ENCODE measurements around the gene CHST8. TPM values are rescaled to one million over a fixed set of nuclear protein-coding genes. Genes with fewer than 3 reads are reported as not detected.

Gene CHST8
- polyA plus RNA-seq, 4 donors, result 0.13 to 0.45 (median 0.29) TPM

DNA sequence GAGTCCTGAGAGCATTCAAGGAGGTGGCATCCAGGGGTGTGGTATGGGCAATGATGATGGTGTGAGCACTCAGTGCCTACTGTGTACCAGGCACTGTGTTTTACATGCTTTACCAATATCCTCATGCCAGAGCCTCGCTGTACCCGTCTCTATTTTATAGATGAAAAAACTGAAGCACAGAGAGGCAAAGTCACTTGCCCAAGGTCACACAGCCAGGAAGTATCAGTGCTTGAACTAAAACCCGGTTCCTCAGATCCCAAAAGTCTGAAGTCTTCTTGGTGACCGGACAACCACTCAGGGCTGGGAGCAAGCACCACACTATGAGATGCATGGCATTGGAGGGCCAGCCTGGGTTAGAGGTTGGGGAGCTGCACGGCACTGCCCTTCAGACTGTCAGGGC lies 84.1 kb downstream of the CHST8 start:
- no peak for DNase-seq (ENCODE audit: low read depth in 4 of 4, low spot score in 3 of 4)

DNA sequence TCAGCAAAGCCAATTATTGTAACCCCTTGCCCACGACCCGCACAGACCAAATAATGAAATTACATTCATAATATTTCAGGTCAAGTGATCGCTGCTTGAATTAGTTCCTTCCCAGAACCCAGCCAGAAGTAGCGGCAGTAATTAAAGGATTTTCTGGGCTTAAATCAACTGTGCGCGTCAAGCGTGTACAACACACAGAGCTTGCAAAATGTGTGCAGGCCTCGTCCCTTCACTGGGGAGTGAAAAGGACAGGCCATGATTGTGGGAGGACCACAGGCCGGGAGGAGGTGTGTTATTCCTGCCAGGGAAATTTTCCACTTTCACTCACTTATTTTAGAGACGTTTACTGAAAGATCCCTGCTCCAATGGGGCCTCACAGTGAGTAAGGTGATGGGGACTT lies 84.9 kb downstream of the CHST8 start:
- no peak for DNase-seq (ENCODE audit: low read depth in 4 of 4, low spot score in 3 of 4)

DNA sequence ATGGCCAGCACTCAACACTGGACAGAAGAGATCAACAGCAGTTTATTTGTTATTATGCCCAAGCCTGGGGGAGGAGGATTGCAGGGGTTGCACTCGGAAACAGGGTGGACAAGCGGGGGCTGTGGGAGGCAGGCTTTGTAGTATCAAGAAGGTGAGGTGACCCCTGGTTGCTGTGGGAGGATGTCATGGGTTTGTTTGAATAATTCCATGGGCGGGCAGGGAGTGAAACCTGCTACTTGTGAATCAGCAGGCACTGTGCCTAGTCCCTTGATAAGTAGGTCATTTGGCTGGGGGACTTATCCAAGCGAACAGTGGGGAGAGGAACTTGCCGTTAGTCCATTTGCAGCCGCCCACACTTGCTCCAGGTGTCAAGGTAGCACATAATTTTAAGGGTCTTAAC lies 90.5 kb downstream of the CHST8 start:
- DNase-seq (ENCODE audit: low read depth in 4 of 4, low spot score in 3 of 4), result no peak

DNA sequence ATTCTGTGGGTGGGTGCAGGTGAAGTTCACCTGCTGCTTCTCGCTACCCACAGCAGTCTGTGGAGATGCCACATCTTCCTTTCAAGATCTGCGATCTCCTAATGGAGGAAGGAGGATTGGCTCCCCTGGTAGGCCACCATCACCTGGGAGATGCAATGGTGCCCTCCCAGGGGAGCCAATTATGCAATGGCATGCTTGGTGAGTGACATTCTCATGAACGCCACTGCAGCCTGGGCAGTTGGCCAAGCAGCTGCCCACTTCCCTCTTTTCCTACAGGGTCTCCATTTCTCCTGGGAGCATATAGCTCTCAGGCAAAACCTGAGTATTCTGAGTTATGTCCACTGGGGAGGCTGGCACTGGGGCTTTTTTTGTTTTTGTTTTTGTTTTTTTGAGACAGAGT lies 91.4 kb downstream of the CHST8 start:
- DNase-seq (ENCODE audit: low read depth in 4 of 4, low spot score in 3 of 4), result no peak

DNA sequence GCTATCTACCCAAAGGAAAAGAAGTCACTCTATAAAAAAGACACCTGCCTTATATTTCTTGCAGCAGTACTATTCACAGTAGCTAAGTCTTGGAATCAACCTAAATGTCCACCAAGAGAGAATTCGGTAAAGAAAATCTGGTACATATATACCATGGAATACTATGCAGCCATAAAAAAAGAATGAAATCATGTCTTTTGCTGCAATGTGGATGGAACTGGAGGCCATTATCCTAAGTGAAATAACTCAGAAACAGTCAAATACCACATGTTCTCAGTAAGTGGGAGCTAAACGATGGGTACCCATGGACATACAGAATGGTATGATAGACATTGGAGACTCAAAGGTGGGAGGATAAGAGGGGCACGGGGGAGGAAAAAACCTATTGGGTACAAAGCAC lies 92.4 kb downstream of the CHST8 start:
- DNase-seq (ENCODE audit: low read depth in 4 of 4, low spot score in 3 of 4), result no peak

DNA sequence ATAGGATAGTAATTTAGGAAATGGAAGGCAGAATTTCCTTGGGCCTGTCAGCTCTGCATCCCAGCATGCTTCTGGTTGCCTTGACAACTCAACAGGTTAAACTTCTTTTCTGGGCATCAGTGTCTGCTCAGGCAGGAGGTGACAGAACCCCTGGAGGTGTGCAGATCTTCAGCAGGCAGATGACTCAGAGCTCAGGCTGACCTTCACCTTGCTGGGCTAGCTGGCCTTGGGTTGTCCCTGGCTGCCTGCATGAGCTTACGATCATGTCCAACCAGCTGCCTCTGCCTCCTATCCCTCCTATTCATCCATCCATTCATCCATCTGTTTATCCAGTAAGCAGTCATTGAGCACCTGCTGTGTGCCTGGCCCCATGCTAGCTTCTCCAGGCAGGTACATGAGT lies 93.7 kb downstream of the CHST8 start:
- DNase-seq (ENCODE audit: low read depth in 4 of 4, low spot score in 3 of 4), result no peak

DNA sequence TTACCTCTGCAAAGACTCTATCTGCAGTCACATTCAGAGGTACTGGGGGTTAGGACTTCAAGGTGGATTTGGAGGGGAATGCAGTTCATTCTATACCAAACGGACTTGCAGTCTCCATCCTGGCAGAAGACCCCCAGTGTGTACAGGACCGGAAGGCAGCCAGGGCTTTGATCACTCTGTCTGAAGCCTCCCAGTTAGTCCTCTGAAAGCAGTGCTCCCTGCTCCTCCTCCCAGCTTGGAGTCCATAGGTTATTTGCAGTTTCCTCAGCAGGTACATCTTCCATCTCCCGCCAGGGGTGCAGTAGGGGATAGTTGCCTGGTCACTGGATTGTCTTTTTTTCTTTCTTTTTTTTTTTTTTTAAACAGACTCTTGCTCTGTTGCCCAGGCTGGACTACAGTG lies 96.1 kb downstream of the CHST8 start:
- no peak for DNase-seq (ENCODE audit: low read depth in 4 of 4, low spot score in 3 of 4)

DNA sequence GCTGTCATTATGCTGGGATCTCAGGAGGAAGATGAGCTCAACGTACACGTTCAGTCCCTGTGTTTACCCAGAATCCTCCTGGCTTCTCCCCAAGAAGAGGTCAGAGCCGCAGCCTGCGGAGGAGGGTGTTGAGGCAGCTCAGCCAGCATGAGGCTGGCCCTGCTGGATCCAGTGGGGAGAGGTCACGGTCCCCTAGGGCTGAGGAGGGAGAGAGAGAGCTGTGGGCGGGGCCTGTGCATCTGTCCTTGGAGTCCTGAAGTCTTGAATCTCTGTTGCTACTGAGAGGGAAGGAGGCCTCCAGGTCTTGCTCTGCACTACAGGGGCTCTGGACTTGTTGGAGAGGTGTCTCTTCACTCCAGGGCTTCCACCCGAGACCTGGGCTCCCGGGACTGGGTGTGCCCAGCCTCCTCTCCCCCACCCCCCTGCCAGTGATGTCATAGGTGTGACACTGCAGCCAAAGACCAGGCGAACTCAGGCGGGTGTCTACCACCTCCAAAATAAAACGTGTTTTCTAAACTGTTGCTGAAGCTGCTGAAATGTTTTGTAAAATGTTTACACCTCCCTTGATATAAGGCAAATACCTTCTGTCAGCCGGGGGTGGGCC lies 97.0 kb downstream of the CHST8 start:
- no peak for DNase-seq (ENCODE audit: low read depth in 4 of 4, low spot score in 3 of 4)

DNA sequence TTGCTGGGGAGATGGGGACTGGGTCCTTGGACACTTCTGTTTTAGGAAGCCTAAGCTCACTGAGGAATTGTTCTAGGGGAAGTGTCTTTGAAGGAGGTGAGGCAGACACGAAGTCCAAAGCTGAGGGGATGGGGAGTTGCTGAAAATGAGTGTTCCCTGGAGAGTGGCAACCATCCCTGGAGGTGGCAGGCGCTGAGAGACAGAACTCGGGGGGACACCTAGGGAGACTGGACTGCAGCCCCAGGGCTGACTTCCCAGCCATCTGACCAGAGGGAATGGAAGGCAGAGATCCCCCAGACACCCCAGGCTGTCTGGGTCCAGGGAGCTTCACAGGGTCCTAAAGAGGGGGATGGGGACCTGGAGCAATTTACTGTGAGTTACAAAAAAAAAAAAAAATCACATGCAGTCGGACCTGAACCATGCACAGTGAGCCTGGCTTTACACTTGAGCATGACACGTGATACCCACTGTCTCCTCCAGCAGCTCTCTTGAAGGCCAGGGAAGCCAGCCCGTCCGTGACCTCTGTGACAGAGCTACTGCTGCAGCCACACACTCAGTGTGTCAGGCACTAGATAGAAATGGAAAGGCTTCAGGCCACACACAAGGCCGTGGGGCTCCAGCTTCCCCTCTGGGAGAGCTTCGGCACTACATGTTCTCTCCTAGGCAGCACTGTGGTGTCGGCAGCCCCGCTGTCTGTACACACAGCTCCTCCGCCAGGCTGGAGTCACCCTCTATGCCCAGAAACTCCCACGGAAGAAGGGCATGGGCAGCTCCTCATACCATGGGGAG lies 97.8 kb downstream of the CHST8 start:
- peak in 1 of 4 donors; percentile 6 for DNase-seq (ENCODE audit: low read depth in 4 of 4, low spot score in 3 of 4)

DNA sequence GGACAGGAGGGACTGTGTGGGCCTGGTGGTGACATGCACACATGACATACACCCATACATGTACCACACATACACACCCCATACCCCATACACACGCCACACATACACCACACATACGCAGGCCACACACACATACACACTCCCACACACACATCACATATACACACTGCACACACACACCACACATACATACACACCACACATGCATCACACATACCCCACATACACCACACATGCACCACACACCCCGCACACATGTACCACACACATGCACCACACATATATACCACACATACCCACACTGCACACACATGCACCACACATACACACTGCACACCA lies 98.4 kb downstream of the CHST8 start:
- DNase-seq (ENCODE audit: low read depth in 4 of 4, low spot score in 3 of 4), result no peak

DNA sequence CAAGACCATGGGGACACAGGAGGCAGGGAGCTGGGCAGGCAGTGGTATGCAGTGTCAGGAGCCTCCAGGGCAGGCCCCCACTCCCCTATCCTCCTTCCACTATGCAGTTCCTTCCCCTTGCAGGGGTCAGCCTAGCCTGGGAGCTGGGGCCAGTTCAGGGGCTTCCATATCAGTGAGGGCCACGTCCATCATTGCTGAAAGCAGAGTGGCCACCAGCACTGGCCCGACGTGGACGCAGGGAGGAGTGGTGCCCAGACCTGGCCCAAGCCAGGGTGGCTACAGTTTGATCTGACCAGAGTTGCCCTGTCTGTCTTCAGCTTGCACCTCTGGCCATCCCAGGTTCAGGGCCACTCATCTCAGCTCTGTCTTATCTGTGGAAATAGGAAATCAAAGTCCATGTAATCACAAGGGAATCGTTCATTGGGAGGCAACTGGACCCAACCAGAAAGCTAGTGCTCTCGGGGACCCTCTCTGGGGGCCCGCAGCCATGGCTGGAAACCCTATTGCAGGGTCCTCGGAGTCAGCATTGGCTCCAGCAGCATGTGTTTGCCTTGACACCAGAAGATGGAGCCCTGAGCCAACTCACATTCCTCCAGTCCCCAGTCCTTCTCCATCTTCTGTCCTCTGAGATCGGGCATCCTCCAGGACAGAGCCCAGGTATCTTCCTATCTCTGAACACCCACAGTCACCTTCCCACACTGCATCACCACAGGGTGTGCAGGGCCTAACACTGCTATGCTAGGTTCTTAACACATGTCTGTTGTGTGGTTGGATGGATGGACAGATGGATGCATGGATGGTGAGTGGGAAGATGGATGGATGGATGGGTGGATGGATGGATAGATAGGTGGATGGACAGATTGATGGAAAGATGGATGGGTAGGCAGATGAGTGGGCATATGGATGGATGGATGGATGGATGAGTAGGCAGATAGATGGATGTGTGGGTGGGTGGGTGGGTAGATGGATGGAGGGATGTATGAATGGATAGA lies 99.2 kb downstream of the CHST8 start:
- DNase-seq (ENCODE audit: low read depth in 4 of 4, low spot score in 3 of 4), result no peak

DNA sequence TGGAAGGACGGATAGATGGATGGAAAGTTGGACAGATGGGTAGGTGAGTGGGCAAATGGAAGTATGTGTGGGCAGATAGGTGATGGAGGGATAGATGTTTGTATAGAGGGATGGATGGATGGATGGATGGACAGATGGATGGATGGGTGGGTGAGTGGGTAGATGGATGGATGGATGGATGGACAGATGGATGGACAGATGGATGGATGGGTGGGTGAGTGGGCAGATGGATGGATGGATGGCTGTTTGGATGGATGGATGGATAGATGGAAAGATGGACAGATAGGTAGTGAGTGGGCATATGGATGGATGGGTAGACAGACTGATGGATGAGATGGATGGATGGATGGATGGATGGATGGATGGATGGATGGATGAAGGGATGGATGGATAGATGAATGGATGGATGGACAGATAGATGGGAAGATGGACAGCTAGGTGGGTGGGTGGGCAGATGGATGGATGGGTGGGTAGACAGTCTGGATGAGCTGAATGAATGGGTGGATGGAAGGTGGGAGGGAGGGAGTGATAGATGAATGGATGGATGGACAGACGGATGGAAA lies 100.1 kb downstream of the CHST8 start:
- DNase-seq (ENCODE audit: low read depth in 4 of 4, low spot score in 3 of 4), result no peak

DNA sequence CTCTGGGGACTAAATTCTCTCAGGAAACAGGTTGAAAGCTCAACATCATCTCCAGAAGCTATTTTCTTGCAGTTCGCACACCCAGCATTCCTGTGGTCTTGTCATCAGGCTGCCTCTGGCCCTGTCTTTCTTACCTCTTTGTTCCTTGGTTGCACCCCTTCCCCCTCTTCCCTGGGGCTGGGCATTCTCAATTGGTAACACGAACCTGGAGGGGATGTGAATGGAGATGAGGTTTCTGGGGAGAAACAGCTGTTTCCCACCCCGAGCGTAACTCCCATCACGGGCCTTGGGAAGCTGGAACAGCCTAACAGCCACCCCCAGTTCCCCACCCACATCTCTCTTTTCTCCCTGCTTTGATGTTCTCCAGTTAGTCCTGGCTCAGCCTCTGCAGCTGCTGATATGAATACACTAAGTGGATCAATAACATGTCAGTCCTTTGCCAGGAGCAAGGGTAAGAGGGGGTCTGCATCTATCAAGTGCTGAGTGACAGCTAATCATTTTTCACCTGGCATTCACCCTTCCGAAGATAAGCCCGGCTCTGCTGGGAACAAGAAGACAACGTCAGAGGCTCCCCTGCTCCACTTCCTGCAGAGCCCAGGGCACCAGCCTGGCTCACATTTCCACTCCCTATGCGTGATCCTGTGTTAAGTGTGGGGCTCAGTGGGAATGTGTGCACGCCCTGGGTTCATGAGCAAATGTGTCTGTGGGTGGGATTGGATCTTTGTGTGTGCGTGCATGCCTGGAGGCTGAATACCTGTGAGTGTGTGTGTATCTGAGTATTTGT lies 100.9 kb downstream of the CHST8 start:
- DNase-seq (ENCODE audit: low read depth in 4 of 4, low spot score in 3 of 4), result no peak

DNA sequence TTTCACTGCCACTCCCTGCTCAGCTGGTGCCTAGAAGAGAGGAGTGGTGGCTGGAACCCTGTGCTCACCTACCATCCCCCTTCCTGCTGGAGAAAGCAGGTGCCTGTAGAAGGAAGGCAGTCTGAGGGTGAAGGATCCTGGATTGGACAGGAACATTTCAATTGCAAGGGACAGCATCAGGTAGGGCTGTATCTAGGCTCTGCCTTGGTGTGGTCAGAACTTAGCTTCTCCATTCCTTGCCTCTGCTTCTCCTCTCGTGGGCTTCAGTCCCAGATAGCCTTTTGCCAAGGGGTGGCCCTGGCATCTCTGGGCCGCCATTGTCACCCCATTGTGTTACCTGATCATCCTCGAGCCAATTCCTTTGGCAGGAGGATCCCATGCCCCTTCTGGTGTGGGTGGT lies 101.8 kb downstream of the CHST8 start:
- DNase-seq (ENCODE audit: low read depth in 4 of 4, low spot score in 3 of 4), result no peak

DNA sequence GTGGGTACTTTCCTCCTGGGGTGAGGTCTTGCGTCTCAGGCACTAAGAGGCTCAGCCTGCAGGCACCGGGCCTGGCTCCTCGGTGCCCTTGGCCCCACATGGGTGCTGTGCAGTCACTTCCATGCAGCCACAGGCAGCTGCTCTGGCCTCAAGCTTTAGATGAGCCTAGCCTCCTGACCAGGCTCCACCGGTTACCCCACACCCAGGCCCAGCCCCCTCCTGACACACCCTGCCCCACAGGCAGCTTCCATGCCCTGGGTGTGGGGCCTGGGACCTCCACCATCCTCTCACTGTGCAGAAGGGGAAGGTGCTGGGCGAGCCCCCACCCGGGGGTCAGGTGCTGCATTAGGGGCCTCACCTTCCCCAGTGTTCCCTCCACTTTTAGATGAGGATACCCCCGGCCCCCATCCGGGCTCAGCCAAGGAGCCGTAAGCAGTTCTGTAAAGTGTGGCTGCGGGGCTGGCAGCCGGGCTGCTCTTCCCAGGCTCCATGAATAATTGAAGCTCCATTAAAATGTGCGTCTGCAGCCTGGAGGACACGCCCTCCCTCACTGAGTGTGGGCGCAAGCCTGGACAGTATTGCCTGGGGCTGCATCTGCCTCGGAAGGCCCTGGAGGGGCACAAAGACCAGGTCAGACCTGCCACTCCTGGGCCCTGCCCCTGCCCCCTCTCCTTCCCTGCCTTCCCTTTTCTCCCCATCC lies 102.4 kb downstream of the CHST8 start:
- no peak for DNase-seq (ENCODE audit: low read depth in 4 of 4, low spot score in 3 of 4)

DNA sequence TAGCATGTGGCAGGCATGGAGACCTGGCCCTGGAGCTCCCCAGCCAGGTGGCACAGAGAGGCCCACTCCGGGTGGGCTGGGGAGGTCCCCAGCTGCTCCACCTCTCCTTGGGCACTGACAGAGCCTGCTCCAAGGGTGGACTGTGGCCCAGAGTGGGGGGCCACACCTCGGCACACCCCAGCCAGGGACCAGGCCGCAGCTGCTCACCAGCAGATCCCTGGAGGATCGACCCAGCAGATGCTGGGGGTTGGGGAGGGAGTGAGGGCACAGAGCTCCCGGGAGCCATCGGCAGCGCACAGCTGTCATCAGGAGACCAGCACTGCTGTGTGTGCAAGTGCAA lies 102.9 kb downstream of the CHST8 start:
- DNase-seq (ENCODE audit: low read depth in 4 of 4, low spot score in 3 of 4), result no peak

DNA sequence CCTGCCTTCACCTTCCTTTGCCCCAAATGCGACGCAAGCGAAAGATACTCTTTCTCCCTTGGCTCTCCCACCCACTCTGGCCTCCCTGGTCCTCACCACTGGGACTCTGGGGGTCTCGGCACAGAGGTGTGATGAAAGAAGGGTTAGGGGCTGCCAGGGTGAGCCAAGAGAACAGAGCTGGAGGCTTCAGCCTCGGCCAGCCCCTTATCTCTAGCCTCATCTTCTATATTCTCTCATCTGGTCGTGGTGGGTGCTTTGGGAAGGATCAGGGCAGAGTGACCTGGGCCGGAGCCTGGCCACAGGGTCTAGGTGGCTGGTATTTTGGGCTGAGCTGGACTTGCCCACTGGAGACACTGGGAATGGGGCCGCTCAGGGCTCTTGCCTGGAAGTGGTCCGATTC lies 103.8 kb downstream of the CHST8 start:
- no peak for DNase-seq (ENCODE audit: low read depth in 4 of 4, low spot score in 3 of 4)

DNA sequence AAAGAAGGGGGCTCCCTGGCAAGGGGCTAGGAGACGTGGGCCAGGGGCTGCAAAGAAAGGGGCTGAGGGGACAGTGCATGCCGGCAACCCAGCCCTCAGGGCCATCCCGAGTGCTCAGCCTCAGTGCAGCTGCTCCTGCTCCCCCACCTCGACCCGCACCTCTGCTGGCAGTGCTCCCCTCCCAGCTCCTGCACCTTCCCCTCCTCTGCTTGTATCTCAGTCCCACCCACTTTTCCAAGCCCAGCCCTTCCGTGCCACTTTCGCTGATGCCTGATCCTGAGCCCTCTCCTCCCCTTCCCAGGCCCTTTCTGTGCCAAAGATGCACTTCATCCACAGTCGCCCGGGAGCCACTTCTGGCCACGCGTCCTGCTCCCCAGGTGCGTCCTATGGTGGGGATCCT lies 105.0 kb downstream of the CHST8 start:
- no peak for DNase-seq (ENCODE audit: low read depth in 4 of 4, low spot score in 3 of 4)

DNA sequence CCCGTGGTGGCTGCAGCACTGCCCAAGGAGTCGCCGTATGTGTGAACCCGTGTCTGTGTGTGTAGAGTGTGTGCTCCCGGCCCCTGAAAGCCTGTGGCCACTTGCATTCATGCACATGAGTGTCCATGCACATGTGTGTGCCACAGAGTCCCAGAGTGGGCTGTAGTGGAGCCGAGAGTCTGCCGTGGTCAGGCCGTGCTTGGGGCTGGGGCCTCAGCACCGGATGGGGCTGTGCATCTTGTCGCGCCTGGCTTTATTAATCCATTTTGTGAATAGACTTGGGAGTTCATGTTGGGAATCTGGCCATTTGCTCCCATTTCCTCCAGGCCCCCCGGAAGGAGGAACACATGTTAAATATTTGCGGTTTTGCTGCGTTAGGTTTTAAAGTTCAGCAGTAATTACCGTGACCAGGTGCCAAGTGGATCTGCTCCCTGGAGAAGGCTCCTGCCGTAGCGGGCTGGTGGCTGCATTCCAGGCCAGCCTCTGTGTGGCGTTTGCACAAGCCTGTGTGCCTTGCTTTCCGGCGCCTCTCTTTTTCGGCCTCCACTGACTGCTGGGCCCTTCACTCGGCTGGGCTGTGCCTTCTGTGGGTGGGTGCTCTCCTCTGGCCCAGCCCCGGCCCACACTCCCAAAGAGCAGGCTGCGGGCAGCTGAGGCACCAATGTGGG lies 105.7 kb downstream of the CHST8 start:
- DNase-seq (ENCODE audit: low read depth in 4 of 4, low spot score in 3 of 4), result no peak

Measured in right renal pelvis (tissue), 4 donors.